ENCODE results near the gene DNAI2. TPM values are rescaled to one million over a fixed set of nuclear protein-coding genes. Genes with fewer than 3 reads are reported as not detected.

Gene DNAI2
- total RNA-seq, 6 experiments from 2014 or later: not detected

DNA sequence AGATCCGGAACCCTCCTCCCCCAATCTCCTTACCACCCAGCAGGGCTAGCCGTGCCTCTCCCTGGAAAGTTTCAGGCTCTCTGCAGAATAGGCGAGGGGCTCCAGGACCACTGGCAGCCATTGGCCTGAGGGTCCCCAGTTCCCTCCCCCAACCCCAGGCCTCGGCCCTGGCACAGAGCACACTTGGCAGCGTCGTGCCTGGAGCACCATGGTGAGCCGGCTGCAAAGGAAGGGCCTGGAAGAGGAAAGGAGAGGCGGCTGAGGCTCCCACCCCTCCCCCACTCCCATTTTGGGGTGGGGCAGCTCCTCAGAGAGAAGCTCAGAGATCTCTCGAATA lies 88.0 kb downstream of the DNAI2 start:
- Mint-ChIP-seq H3K27ac (no peak overlapping the region), H3K4me3 (no peak overlapping the region), H3K4me1 (ENCODE audit: low read depth) (no peaks in the 10 kb centered on the region), H3K36me3 (ENCODE audit: low read depth) (peaks cover 4% of the 10 kb centered on the region; the same call in 1 of the 2 replicates), H3K9me3 (peaks cover 18% of the 10 kb centered on the region), H3K27me3 (ENCODE audit: insufficient read depth) (no peaks in the 10 kb centered on the region; the same call in 1 of the 2 replicates)
- TF ChIP-seq, protein P1, sequence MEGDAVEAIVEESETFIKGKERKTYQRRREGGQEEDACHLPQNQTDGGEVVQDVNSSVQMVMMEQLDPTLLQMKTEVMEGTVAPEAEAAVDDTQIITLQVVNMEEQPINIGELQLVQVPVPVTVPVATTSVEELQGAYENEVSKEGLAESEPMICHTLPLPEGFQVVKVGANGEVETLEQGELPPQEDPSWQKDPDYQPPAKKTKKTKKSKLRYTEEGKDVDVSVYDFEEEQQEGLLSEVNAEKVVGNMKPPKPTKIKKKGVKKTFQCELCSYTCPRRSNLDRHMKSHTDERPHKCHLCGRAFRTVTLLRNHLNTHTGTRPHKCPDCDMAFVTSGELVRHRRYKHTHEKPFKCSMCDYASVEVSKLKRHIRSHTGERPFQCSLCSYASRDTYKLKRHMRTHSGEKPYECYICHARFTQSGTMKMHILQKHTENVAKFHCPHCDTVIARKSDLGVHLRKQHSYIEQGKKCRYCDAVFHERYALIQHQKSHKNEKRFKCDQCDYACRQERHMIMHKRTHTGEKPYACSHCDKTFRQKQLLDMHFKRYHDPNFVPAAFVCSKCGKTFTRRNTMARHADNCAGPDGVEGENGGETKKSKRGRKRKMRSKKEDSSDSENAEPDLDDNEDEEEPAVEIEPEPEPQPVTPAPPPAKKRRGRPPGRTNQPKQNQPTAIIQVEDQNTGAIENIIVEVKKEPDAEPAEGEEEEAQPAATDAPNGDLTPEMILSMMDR (IDR thresholded peaks at IDR 0.05): no peak
- no peak for DNase-seq

DNA sequence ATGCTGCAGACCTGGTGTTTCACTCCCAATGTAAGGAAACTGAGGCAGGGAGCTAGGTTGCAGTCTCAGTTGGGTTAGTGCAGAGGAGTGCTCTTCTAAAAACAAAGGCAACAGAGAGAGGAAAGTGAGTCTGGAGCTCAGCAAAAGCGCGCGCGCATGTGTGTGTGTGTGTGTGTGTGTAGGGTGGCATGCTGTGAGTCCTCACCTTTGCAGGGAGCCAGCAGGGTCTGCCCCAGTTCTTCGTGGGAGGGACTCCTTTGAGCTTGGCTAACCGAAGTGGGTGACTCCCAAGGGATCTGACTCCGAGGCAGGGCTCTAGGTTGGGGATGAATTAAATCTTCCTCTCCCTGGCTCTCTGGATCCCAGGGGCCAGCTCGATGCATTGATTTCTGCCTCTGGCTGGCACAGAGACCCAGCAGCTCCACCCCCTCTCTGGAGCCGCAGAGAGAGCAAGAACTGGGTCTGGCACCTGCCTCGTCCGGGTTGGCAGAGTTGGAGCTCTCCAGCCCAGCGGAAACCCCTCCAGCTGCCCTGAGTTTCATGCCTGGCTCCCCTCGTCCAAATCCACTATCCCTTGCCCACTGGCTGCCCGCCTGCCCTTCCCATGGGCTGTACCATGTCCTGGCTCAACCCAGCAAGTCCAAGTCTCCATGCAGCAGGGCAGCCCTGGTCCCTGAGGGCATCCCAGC lies 88.9 kb downstream of the DNAI2 start:
- TF ChIP-seq, protein P1 (IDR thresholded peaks at IDR 0.05): no peak
- Mint-ChIP-seq H3K36me3 (ENCODE audit: low read depth) (peaks cover 4% of the 10 kb centered on the region; the same call in 1 of the 2 replicates), H3K9me3 (peaks cover 15% of the 10 kb centered on the region), H3K4me1 (ENCODE audit: low read depth) (no peaks in the 10 kb centered on the region), H3K27ac (no peak overlapping the region), H3K4me3 (no peak overlapping the region), H3K27me3 (ENCODE audit: insufficient read depth) (no peaks in the 10 kb centered on the region; the same call in 1 of the 2 replicates)
- no peak for DNase-seq

Other genes with a start within 250 kb of the DNAI2 start
- 100 to 1,000 TPM; 660 to 867 (median 812) TPM for gene RPL38, start 70.6 kb upstream of the DNAI2 start, total RNA-seq (2021; fragmentation: NEBNext Ultra II Directional; extraction: Animal tissue kit (Norgen Biotek cat#: 25700))
- 1 to 10 TPM; 1.2 to 2.7 (median 1.9) TPM for gene TTYH2, start 60.7 kb upstream of the DNAI2 start, total RNA-seq (2021; fragmentation: NEBNext Ultra II Directional; extraction: Animal tissue kit (Norgen Biotek cat#: 25700))
- gene KIF19, start 52.0 kb downstream of the DNAI2 start, total RNA-seq (2021; fragmentation: NEBNext Ultra II Directional; extraction: Animal tissue kit (Norgen Biotek cat#: 25700)): not detected
- gene BTBD17, start 87.6 kb downstream of the DNAI2 start, total RNA-seq (2021; fragmentation: NEBNext Ultra II Directional; extraction: Animal tissue kit (Norgen Biotek cat#: 25700)): not detected
- not detected for gene GPR142, start 93.3 kb downstream of the DNAI2 start, total RNA-seq (2021; fragmentation: NEBNext Ultra II Directional; extraction: Animal tissue kit (Norgen Biotek cat#: 25700))
- gene GPRC5C, start 157.9 kb downstream of the DNAI2 start, total RNA-seq (2021; fragmentation: NEBNext Ultra II Directional; extraction: Animal tissue kit (Norgen Biotek cat#: 25700)): not detected
- gene CD300A, start 192.4 kb downstream of the DNAI2 start, total RNA-seq (2021; fragmentation: NEBNext Ultra II Directional; extraction: Animal tissue kit (Norgen Biotek cat#: 25700)): not detected

Data from HFFc6 (cell line).